Measurements from ENCODE around the gene TOLLIP.
"Not testable (repeated sequence)": the region's sequence is repeated elsewhere in the genome, so short reads cannot be mapped to it uniquely, and the experiment has no call there.

TOLLIP gene

GRCh38 chr11:1261241-1262071, 48.0 kb downstream of the TOLLIP start:
- no peak for DNase-seq

GRCh38 chr11:1260620-1261019, 48.8 kb downstream of the TOLLIP start:
- DNase-seq: no peak

GRCh38 chr11:1260023-1260501, 49.4 kb downstream of the TOLLIP start:
- no peak for DNase-seq

GRCh38 chr11:1259561-1259960, 49.9 kb downstream of the TOLLIP start:
- no peak for DNase-seq

- no peak for DNase-seq
Measured at GRCh38 chr11:1259076-1259461, 50.4 kb downstream of the TOLLIP start.

GRCh38 chr11:1258401-1259075, 50.9 kb downstream of the TOLLIP start:
- DNase-seq: no peak

- DNase-seq: no peak
Measured at GRCh38 chr11:1257916-1258315, 51.5 kb downstream of the TOLLIP start.

- no peak for DNase-seq
Measured at GRCh38 chr11:1257366-1257765, 52.1 kb downstream of the TOLLIP start.

GRCh38 chr11:1256257-1257045, 53.0 kb downstream of the TOLLIP start:
- DNase-seq: no peak

GRCh38 chr11:1255151-1255550, 54.3 kb downstream of the TOLLIP start:
- no peak for DNase-seq

- no peak for DNase-seq
Measured at GRCh38 chr11:1254733-1255132, 54.7 kb downstream of the TOLLIP start.

GRCh38 chr11:1254086-1254648, 55.3 kb downstream of the TOLLIP start:
- DNase-seq: no peak

GRCh38 chr11:1253103-1253485, 56.3 kb downstream of the TOLLIP start:
- DNase-seq: no peak

GRCh38 chr11:1252371-1253102, 56.9 kb downstream of the TOLLIP start:
- no peak for DNase-seq

- no peak for DNase-seq
Measured at GRCh38 chr11:1251236-1251770, 58.1 kb downstream of the TOLLIP start.

- DNase-seq: not testable (repeated sequence)
Measured at GRCh38 chr11:1250411-1250810, 59.0 kb downstream of the TOLLIP start.

GRCh38 chr11:1248951-1249350, 60.5 kb downstream of the TOLLIP start:
- DNase-seq: not testable (repeated sequence)

- not testable (repeated sequence) for DNase-seq
Measured at GRCh38 chr11:1247026-1247425, 62.4 kb downstream of the TOLLIP start.

GRCh38 chr11:1246301-1246700, 63.1 kb downstream of the TOLLIP start:
- DNase-seq: not testable (repeated sequence)

GRCh38 chr11:1245717-1246116, 63.7 kb downstream of the TOLLIP start:
- not testable (repeated sequence) for DNase-seq

- DNase-seq: not testable (repeated sequence)
Measured at GRCh38 chr11:1244557-1244956, 64.9 kb downstream of the TOLLIP start.

- not testable (repeated sequence) for DNase-seq
Measured at GRCh38 chr11:1243521-1243920, 65.9 kb downstream of the TOLLIP start.
